Subcutaneous adipose tissue (tissue), 4 donors: ENCODE measurements around the gene RREB1. TPM values are rescaled to one million over a fixed set of nuclear protein-coding genes. Genes with fewer than 3 reads are reported as not detected.

Source experiments
- CTCF ChIP-seq: fragments of 450-650 bp; IDR thresholded peaks from one replicate; pipeline ENCODE4 v1.5.1; 2016; ENCODE audit warnings: low read depth, mild to moderate bottlenecking, control low read depth, antibody characterized with exemption, moderate library complexity
- total RNA-seq, 4 donors: library from RNA; depleted of rRNA; stranded (reverse); fragments of >200 nt; gene quantifications; one replicate each; pipeline ENCODE4 v1.1.0, GENCODE V29; 2016

RREB1 gene
- total RNA-seq, 4 donors from 2014 or later: 33.0 to 61.0 (median 40.5) TPM

DNA sequence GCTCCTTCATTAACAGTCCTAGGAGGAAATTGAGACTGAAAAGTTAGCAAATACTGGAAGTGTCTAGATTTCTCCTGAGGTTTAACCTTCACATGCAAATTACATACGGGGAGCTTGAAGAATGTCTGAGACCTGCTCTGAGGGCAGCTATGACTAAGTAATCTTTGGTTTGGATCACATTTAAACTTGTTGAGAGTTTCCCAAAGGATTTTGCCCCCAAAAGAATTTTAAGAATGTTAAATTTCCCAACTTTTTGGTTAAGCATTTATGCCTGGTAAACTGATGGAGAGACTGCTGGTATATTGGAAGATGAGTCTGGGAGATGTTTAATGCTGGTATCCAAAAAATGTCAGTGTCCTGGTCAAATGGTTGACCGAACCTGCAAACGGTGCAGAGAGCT, 97.0 kb downstream of the RREB1 start:
- no peak for TF ChIP-seq CTCF

DNA sequence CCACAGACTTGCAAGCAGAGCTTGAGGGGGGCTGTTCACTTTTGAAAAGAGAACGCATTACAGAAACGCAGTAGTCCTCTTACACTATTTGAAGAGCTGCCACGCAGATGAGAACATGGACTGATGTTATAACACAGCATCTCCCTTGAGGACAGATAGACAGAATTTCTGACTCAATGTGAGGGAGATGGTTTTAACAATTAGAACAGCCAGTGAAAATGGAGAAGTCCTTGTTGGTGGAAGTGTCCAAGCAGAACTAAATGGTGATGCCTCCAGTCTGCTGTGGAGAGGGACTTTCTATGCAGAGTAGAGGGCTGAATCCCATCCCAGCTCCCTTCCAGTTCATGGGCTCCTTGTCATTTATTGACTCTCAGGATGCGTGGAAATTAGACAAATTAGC, 100.0 kb downstream of the RREB1 start:
- no peak for TF ChIP-seq CTCF

GRCh38 chr6:7213416-7213815, 105.7 kb downstream of the RREB1 start:
- no peak for TF ChIP-seq CTCF

DNA sequence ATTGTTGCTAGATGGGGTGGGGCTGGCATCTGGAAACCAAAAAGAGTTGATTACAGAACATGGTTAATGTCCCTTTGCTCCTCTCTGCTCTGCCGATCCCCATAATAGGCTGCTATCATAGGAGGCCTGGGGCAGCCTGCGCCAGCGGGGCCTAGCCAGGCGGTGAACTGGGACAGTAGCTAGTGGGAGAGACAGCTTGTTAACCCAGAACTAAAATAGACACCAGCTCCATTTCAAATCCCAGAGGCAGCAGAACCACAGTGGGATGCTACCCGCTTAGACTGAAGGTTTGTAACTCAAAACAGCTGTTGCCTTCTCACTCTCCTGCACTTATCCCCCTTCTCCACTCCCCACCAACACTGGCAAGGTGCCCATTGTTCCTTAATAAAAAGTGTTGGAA, 106.7 kb downstream of the RREB1 start:
- no peak for TF ChIP-seq CTCF

DNA sequence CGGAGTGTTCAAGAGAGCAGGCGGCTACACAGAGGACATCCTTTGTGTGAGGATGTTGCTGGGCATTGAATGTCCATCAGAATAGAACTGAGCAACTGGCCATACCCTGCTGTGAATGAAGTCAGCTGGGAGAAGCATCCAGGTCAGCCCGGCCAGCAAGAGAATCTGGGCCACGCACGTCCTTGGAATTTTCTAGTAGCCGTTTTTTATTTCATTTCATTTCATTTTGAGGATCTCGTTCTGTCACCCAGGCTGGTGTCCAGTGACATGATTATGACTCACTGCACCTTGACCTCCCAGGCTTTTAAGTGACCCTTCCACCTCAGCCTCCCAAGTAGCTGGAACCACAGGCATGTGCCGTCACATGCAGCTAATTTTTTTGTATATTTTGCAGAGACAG, 107.4 kb downstream of the RREB1 start:
- no peak for TF ChIP-seq CTCF

- no peak for TF ChIP-seq CTCF
Measured at GRCh38 chr6:7215798-7216231, 108.1 kb downstream of the RREB1 start.

- TF ChIP-seq CTCF: no peak
Measured at GRCh38 chr6:7216941-7217621, 109.3 kb downstream of the RREB1 start.
